ENCODE measurements around the gene FGA.

FGA gene

DNA sequence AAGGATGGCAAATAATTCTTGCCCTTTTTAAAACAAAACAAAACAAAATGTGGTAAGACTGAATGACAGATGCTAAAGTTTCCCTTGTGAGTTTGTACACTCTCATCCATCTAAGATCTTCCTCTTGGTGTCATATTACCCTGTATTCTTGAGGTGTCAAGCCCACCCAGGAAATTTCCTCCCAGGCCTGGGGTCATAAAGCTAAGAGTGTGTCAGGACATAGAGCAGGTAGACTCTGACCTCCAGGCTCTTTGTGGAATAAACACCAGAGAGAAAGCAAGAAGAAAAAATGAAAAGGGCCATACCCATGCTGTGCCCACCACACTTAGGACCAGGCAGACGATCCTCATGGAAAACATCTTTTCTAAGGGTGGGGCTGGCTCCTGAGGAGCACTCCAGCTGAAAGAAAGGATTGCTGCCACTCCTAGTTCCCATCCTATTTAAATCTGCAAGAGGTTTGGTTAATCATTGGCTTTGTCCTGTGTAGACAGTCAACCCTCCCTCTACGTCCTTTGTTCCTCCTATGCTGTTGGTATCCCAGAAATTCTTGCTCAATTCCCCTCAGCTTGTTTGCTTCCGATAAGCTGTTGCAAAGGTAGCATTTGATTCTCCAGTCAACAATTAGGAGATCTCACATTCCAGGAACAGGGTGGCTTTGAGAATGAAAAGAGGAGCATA lies at the start of gene FGA:
TSS of gene FGA (minus strand) at position 414 of the 678 bp plus-strand sequence. CDS start at position 359, 55 bp downstream.
- DNase-seq: no peak

- no peak for DNase-seq
Measured at GRCh38 chr4:154634058-154634457, 43.5 kb upstream of the FGA start.

- no peak for DNase-seq
Measured at GRCh38 chr4:154631828-154632227, 41.3 kb upstream of the FGA start.

DNA sequence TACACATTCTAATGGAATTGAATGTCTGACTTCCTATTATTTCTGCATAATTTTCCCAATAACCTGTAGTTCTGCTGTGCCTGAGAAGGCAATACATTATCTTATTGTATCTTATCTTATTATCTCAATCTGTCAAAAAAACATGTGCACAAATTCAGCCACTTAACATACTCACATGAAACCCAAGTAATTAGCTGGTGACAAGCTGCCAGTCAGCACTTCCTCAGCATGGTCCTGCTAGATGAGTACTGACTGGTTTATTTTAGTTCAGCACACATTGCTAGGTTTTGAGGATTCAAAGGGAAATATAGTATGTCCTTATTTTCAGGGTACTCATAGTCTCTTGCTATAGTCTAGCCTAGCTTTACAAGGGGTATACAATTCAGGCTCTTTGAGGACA lies 39.8 kb upstream of the FGA start:
- DNase-seq: no peak

DNA sequence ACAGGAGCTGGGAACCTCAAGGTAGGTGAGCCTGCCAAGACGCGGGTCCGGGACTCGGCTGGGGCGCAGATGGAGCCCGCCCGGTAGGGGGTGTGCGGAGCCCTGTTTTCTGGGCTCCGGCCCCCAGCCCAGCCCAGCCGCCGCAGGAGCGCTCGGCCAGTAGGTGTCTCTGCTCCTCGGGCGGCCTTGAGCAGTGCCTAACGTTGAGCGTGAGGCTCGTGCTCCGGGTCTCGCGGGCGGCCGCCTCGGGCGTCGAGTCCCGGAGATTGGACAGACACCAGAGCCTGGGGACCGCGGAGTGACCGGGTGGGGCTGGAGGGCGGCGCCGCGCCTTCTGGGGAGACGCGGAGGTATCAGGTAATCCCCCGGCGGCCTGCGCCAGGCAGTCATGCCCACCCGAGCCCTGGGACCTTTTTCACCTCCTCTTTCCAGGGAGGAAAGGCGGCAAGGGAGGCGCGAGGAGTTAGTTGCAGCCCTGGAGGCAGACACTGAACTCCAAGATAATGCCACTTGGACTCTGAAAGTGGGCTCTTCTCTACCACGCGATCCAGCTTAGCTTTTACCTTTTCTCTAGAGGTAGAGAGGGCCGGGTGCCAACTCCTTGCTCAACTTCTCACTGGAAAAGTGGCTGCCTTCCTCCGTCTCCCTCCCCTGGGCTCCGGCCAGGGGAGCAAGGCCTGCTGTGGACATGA lies 36.4 kb upstream of the FGA start:
- DNase-seq: peak; percentile 24

- DNase-seq: no peak
Measured at GRCh38 chr4:154625971-154626370, 35.4 kb upstream of the FGA start.

DNA sequence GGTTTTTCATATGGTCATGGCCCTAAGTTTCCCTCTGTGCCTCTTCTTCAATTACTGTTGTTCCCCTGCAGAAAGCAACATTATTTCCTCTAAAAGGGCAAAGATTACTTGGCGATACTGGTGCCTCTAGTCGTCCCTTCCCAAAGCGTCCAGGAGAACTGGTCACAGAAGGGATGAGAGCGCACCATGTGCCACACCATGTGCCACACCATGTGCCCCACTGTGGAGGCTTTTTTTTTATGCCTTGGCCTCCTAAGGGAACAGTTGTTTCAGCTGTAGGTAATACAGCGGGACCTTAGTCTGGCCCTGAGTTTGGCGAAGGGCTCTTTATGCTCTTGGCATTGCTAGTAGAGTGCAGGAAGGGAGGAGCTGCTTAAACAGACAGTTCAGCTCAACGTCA lies 33.5 kb upstream of the FGA start:
- DNase-seq: no peak

GRCh38 chr4:154623436-154623835 lies 32.9 kb upstream of the FGA start:
- DNase-seq: no peak

GRCh38 chr4:154622598-154622997 lies 32.1 kb upstream of the FGA start:
- DNase-seq: no peak

- DNase-seq: no peak
Measured at GRCh38 chr4:154620111-154620510, 29.6 kb upstream of the FGA start.

- DNase-seq: peak; percentile 17
Measured at GRCh38 chr4:154618708-154619315, 28.3 kb upstream of the FGA start.

GRCh38 chr4:154617820-154618317 lies 27.3 kb upstream of the FGA start:
- DNase-seq: no peak

DNA sequence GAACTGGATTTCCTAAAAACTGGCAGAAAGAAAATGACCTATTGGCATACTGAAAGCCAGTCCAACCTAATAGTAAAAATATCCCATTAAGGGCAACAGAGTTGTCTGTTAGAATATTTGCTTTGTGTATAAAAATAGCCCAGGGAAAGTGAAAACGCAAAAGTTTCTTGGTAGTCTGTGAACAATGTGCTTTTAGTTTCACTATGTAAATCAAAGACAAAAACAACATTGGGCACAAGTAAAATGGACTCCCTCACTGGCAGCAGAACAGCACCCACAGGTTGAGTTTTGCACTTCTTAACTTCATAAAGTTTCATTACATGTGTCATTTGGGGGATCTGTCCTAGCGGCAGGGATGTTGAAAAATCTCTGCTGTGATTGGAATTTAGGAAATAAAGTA lies 26.2 kb upstream of the FGA start:
- no peak for DNase-seq

- no peak for DNase-seq
Measured at GRCh38 chr4:154616287-154616686, 25.7 kb upstream of the FGA start.

DNA sequence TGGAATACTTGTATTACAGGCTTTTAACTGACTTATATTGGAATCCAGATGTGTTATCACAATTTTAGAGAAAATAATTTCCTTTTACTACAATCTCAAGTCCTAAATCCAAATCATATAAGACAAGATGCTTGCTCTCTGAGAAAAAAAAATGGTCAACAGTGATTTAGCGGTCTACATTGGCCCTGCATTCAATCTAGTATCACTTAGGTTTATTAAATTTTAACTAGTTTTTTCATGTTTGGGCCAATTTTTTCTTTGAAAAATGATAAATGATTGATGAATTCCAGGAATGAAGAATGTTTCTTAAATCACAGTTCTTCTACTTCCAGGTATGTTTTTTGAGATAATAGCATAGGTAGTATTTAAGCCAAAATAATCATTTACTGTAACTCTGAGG lies 24.7 kb upstream of the FGA start:
- DNase-seq: no peak

DNA sequence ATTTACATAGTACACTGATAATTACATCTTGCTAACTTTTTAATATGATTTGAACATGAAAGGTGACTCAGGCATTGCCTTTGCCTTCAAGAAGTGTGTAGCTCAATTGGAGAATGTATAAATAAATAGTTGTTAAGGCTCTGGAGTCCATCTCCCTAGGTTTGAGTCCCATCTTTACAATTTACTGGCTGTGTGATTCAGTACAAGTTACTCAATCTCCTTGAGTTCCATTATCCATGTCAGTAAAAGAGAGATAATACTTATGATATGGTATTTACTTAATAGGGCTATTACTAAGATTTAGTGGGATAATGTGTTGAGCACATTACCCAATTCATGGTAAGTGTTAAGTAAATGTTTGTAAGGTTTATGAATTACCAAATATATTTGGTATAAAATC lies 23.8 kb upstream of the FGA start:
- DNase-seq: no peak

GRCh38 chr4:154612472-154613414 lies 22.2 kb upstream of the FGA start, which contains the start of gene FGG:
FGG (minus strand) TSS chr4:154612656; CDS start chr4:154612609, 47 bp downstream.
- no peak for DNase-seq

- DNase-seq: no peak
Measured at GRCh38 chr4:154611833-154612232, 21.3 kb upstream of the FGA start.

GRCh38 chr4:154610582-154610981 lies 20.0 kb upstream of the FGA start:
- DNase-seq: no peak

- DNase-seq: no peak
Measured at GRCh38 chr4:154609532-154609931, 19.0 kb upstream of the FGA start.

GRCh38 chr4:154608361-154609252 lies 18.1 kb upstream of the FGA start:
- no peak for DNase-seq

All from activated CD4-positive, alpha-beta T cell treated with anti-CD3 and anti-CD28 coated beads for 1 hour (primary cell).